Mesenchymal stem cell (in vitro differentiated cells and primary cell): ENCODE data around the gene C17orf114.
"Not testable (repeated sequence)": the region's sequence is repeated elsewhere in the genome, so short reads cannot be mapped to it uniquely, and the experiment has no call there.

ENCODE experiments used
- DNase-seq: peaks from one replicate; pipeline ENCODE4 v3.0.0-alpha.2; 2013
- H2AFZ ChIP-seq: one replicate; pipeline ENCODE4 v1.6.1; 2013; ENCODE audit warnings: low read depth, mild to moderate bottlenecking, control low read depth, inconsistent platforms, low read length, moderate library complexity
- H2AK5ac ChIP-seq: 2 replicates; pipeline ENCODE4 v1.6.1; 2013; ENCODE audit warnings: low read length, moderate library complexity, mild to moderate bottlenecking, inconsistent platforms; ENCODE audit not compliant: severe bottlenecking
- H2BK120ac ChIP-seq: one replicate; pipeline ENCODE4 v1.6.1; 2013; ENCODE audit warnings: low read depth, mild to moderate bottlenecking, inconsistent platforms, low read length, moderate library complexity
- H2BK12ac ChIP-seq, 2 experiments: one replicate each; pipeline ENCODE4 v1.6.1; 2013; ENCODE audit warnings: inconsistent platforms in 2 of 2, low read length in 2 of 2, mild to moderate bottlenecking in 2 of 2, moderate library complexity in 2 of 2, control low read depth in 1 of 2
- H2BK15ac ChIP-seq: one replicate; pipeline ENCODE4 v1.6.1; 2013; ENCODE audit warnings: mild to moderate bottlenecking, low read depth, inconsistent platforms; ENCODE audit not compliant: poor library complexity, severe bottlenecking
- H2BK5ac ChIP-seq: 2 replicates; pipeline ENCODE4 v1.6.1; 2013; ENCODE audit warnings: low read depth, mild to moderate bottlenecking, low read length, control low read depth, inconsistent platforms; ENCODE audit not compliant: poor library complexity, severe bottlenecking
- H3K14ac ChIP-seq, 2 experiments: one replicate each; pipeline ENCODE4 v1.6.1; 2013; ENCODE audit warnings: inconsistent platforms in 2 of 2, low read length in 2 of 2, control low read depth in 1 of 2, mild to moderate bottlenecking in 1 of 2, moderate library complexity in 1 of 2
- H3K18ac ChIP-seq, 2 experiments: one replicate each; pipeline ENCODE4 v1.6.1; 2013; ENCODE audit warnings: inconsistent platforms in 2 of 2, low read length in 2 of 2, control low read depth in 1 of 2, low read depth in 1 of 2, mild to moderate bottlenecking in 1 of 2
- H3K23ac ChIP-seq, 2 experiments: one replicate each; pipeline ENCODE4 v1.6.1; 2013; ENCODE audit warnings: inconsistent platforms in 2 of 2, low read length in 2 of 2, mild to moderate bottlenecking in 2 of 2, moderate library complexity in 2 of 2, control low read depth in 1 of 2
- H3K27ac ChIP-seq: 2 replicates; pipeline ENCODE4 v1.5.1; 2013; ENCODE audit warnings: mild to moderate bottlenecking, moderate library complexity, low read length, control low read depth, inconsistent platforms; ENCODE audit not compliant: poor library complexity, severe bottlenecking
- H3K27me3 ChIP-seq, 2 experiments: 2 replicates each; pipeline versions ENCODE4 v1.6.1 to v1.7.0; 2013; ENCODE audit warnings: low read length in 2 of 2, mild to moderate bottlenecking in 2 of 2, moderate library complexity in 2 of 2, control low read depth in 1 of 2, inconsistent platforms in 1 of 2; ENCODE audit not compliant: control insufficient read depth in 1 of 2, insufficient read depth in 1 of 2
- H3K36me3 ChIP-seq, 2 experiments: 2 replicates each; pipeline versions ENCODE4 v1.6.1 to v1.7.0; 2013; ENCODE audit warnings: low read length in 2 of 2, control low read depth in 1 of 2, inconsistent platforms in 1 of 2, low read depth in 1 of 2, mild to moderate bottlenecking in 1 of 2; ENCODE audit not compliant: insufficient read depth in 2 of 2, control insufficient read depth in 1 of 2
- H3K4ac ChIP-seq, 2 experiments: one replicate each; pipeline ENCODE4 v1.6.1; 2013; ENCODE audit warnings: inconsistent platforms in 2 of 2, low read length in 2 of 2, mild to moderate bottlenecking in 2 of 2, moderate library complexity in 2 of 2, control low read depth in 1 of 2, low read depth in 1 of 2
- H3K4me1 ChIP-seq: 2 replicates; pipeline ENCODE4 v1.6.1; 2013; ENCODE audit warnings: low read depth, low read length, control low read depth; ENCODE audit not compliant: control insufficient read depth, insufficient read depth
- H3K4me2 ChIP-seq: 2 replicates; pipeline ENCODE4 v1.6.1; 2013; ENCODE audit warnings: low read length, mild to moderate bottlenecking, inconsistent platforms; ENCODE audit not compliant: poor library complexity, severe bottlenecking
- H3K4me3 ChIP-seq, 2 experiments: 2 replicates each; pipeline versions ENCODE4 v1.5.1 to v1.7.0; 2013; ENCODE audit warnings: low read length in 2 of 2, mild to moderate bottlenecking in 2 of 2, control low read depth in 1 of 2, low read depth in 1 of 2; ENCODE audit not compliant: insufficient read depth in 1 of 2
- H3K79me1 ChIP-seq: replicated peaks from 2 replicates; pipeline ENCODE4 v1.6.1; 2013; ENCODE audit warnings: mild to moderate bottlenecking, control low read depth, low read length, inconsistent platforms; ENCODE audit not compliant: poor library complexity, severe bottlenecking
- H3K9ac ChIP-seq: 2 replicates; pipeline ENCODE4 v1.7.0; 2013; ENCODE audit warnings: mild to moderate bottlenecking, low read length, moderate library complexity
- H3K9me3 ChIP-seq: 2 replicates; pipeline ENCODE4 v1.7.0; 2013; ENCODE audit warnings: mild to moderate bottlenecking, low read length; ENCODE audit not compliant: control insufficient read depth
- H4K8ac ChIP-seq: one replicate; pipeline ENCODE4 v1.6.1; 2013; ENCODE audit warnings: inconsistent platforms, mild to moderate bottlenecking, low read length, moderate library complexity
- H4K91ac ChIP-seq: one replicate; pipeline ENCODE4 v1.6.1; 2013; ENCODE audit warnings: mild to moderate bottlenecking, low read length, inconsistent platforms
- WGBS: methylation state at CpG from one replicate; pipeline ENCODE4 v1.1.7; 2013; ENCODE audit warnings: mixed read lengths; 5-methylcytosine and 5-hydroxymethylcytosine counted together

C17orf114 gene

DNA sequence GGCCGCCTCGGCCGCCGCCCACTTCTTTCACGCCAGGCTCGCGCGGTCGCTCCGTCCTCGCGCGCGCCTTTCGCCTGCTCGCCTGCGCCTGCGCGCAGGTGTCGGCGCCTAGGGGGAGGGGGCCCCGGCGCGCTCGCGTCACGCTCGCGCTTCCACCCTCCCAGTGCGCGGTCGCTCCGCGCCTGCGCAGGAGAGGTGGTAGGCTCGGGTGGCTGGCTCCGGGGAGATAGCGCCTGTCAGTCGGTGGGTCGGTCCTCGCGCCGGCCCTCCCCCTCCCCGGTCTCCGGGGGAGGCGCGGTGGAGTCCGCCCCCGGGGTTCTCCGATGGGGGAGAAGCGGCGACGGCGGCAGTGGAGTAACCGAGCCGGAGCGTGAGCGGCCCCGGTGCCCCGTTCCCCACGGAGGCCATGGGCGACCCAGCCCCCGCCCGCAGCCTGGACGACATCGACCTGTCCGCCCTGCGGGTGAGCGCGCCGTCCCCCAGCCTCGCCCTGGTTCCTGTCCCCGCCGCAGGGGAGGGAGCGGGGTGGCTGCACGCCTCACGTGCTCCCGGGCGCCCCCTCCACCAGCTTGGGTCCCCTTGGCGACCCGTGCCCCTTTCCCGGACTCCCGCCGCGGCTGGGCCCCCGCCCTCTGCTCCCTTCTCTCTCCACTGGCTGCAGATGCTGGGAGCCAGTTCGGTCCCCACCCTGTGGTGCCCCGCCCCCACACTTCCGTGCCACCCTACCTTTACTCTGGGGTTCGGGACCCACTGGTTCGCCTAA lies 31.2 kb upstream of the C17orf114 start, which contains the start of gene MINK1:
TSS of gene MINK1 (plus strand) at position 163 of the 763 bp plus-strand sequence. CDS start at position 407, 244 bp downstream.
- Histone ChIP-seq H3K79me1 (peaks cover 4% of the 10 kb centered on the region), H4K8ac (peak within 1 kb of the TSS; percentile 96), H3K9ac (peak within 1 kb of the TSS; percentile 81), H3K4me3 (peak within 1 kb of the TSS; percentile 95 to 100), H2BK12ac (peak within 1 kb of the TSS; percentile 69 to 98), H2BK15ac (peak within 1 kb of the TSS; percentile 77), H2AK5ac (no peak within 1 kb of the TSS), H2AFZ (peak within 1 kb of the TSS; percentile 89), H3K36me3 (peaks cover 0 to 4% of the 10 kb centered on the region in 2 experiments), H3K4me1 (peaks cover 12% of the 10 kb centered on the region), H3K27me3 (no peaks in the 10 kb centered on the region), H2BK120ac (peak within 1 kb of the TSS; percentile 81), H3K9me3 (no peaks in the 10 kb centered on the region), H3K27ac (peak within 1 kb of the TSS; percentile 75), H3K18ac (peak within 1 kb of the TSS; percentile 90 to 99), H3K4me2 (peak within 1 kb of the TSS; percentile 98), H3K4ac (peak within 1 kb of the TSS; percentile 91 to 96), H4K91ac (peak within 1 kb of the TSS; percentile 94), H3K23ac (peak within 1 kb of the TSS in 1 of 2 experiments; percentile 99), H3K14ac (peak within 1 kb of the TSS in 1 of 2 experiments; percentile 100), H2BK5ac (peak within 1 kb of the TSS; percentile 85)
- peak; percentile 92 for DNase-seq
- under 1% methylated on average over 67 of the region's 91 CpGs for WGBS

GRCh38 chr17:4832829-4833177 lies 30.7 kb upstream of the C17orf114 start:
- H3K23ac ChIP-seq, H2AFZ ChIP-seq, H2BK120ac ChIP-seq, H2BK15ac ChIP-seq, H3K79me1 ChIP-seq, H3K14ac ChIP-seq, H2AK5ac ChIP-seq, H3K36me3 ChIP-seq, H2BK5ac ChIP-seq, H3K27me3 ChIP-seq, H3K9me3 ChIP-seq, H3K4ac ChIP-seq, DNase-seq, H4K91ac ChIP-seq, H2BK12ac ChIP-seq, H3K18ac ChIP-seq, H4K8ac ChIP-seq: not testable (repeated sequence)
- Histone ChIP-seq H3K4me2 (peak overlapping the region; percentile 77), H3K9ac (peak overlapping the region; percentile 81), H3K4me3 (peak overlapping the region in 1 of 2 experiments; percentile 95), H3K27ac (peak overlapping the region; percentile 74), H3K4me1 (peaks cover 12% of the 10 kb centered on the region)
- WGBS = 0% methylated on average over 8 of the region's 17 CpGs

DNA sequence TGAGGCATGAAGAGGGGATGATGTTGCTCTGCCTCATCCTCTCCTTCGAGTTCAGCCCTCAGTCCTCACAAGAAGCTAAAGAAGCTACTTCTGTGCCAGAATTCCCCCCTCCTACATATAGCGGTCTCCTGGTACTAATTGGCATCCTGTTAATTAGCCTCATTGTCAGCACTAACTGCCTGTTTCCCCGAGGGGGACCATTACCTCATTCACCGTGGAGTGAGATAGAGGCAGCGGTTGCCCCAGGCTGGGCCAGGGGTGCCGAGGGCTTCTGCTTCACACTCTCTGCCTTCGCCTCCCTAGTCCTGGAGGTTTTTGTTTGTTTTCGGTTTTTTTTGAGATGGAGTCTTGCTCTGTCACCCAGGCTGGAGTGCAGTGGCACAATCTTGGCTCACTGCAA lies 25.3 kb upstream of the C17orf114 start:
- H3K9me3 ChIP-seq = no peaks in the 10 kb centered on the region
- 63% methylated on average over 8 of the region's 8 CpGs for WGBS
- no peak overlapping the region for H3K14ac ChIP-seq

GRCh38 chr17:4823373-4824089 lies 21.4 kb upstream of the C17orf114 start:
- no peaks in the 10 kb centered on the region for H3K79me1 ChIP-seq
- no peak overlapping the region for H2AFZ ChIP-seq
- H3K4me1 ChIP-seq = no peaks in the 10 kb centered on the region
- no peak overlapping the region for H3K14ac ChIP-seq
- no peak overlapping the region for H2AK5ac ChIP-seq
- H3K23ac ChIP-seq = no peak overlapping the region
- H4K91ac ChIP-seq = no peak overlapping the region
- WGBS = 90% methylated on average over 12 of the region's 12 CpGs
- no peak overlapping the region for H3K18ac ChIP-seq
- H2BK120ac ChIP-seq = no peak overlapping the region
- no peak overlapping the region for H3K9ac ChIP-seq
- H3K4me3 ChIP-seq = no peak overlapping the region
- no peaks in the 10 kb centered on the region for H3K27me3 ChIP-seq
- no peak overlapping the region for H2BK15ac ChIP-seq
- no peaks in the 10 kb centered on the region for H3K9me3 ChIP-seq
- DNase-seq = no peak
- no peak overlapping the region for H3K4me2 ChIP-seq
- H2BK5ac ChIP-seq = no peak overlapping the region
- H2BK12ac ChIP-seq = no peak overlapping the region
- H3K4ac ChIP-seq = no peak overlapping the region
- no peak overlapping the region for H4K8ac ChIP-seq
- H3K36me3 ChIP-seq = peaks cover 32 to 33% of the 10 kb centered on the region in 2 experiments
- no peak overlapping the region for H3K27ac ChIP-seq

More for the DNA sequence above, 25.3 kb upstream of the C17orf114 start:
- Histone ChIP-seq H2BK12ac (no peak overlapping the region), H4K91ac (no peak overlapping the region), H2BK5ac (no peak overlapping the region), H3K4me1 (no peaks in the 10 kb centered on the region), H4K8ac (no peak overlapping the region), H3K4me2 (no peak overlapping the region), H3K18ac (no peak overlapping the region), H2BK15ac (no peak overlapping the region), H3K4ac (no peak overlapping the region), H3K79me1 (no peaks in the 10 kb centered on the region), H3K27ac (no peak overlapping the region), H2BK120ac (no peak overlapping the region), H2AFZ (no peak overlapping the region), H2AK5ac (no peak overlapping the region), H3K27me3 (no peaks in the 10 kb centered on the region), H3K36me3 (peaks cover 13 to 15% of the 10 kb centered on the region in 2 experiments), H3K4me3 (no peak overlapping the region), H3K9ac (no peak overlapping the region), H3K23ac (no peak overlapping the region)
- DNase-seq = no peak
